22Rv1 (cell line): ENCODE data around the gene CHEK2.

Source experiments
- H3K27ac ChIP-seq: fragments of 450-650 bp; 2 replicates; pipeline ENCODE4 v1.5.1; 2017
- CTCF ChIP-seq: fragments of 450-650 bp; IDR thresholded peaks from 2 replicates; pipeline ENCODE4 v1.5.1; 2017; ENCODE audit warnings: mild to moderate bottlenecking
- ZFX ChIP-seq: fragments of 450-650 bp; IDR thresholded peaks from 2 replicates; pipeline ENCODE4 v1.6.1; 2017; ENCODE audit warnings: antibody characterized with exemption, borderline replicate concordance

CHEK2 gene

DNA sequence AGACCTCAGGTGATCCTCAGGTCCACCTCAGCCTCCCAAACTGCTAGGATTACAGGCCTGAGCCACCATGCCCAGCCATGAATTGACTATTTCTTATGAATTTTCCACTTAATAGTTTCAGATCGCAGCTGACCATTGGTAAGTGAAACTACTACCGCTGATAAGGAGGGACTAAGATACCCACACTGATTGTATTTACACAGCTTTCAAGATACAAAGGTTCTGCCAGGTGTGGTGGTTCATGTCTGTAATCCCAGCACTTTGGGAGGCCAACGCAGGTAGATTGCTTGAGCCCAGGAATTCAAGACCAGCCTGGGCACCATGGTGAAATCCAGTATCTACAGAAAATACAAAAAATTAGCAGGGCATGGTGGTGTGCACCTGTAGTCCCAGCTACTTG lies 3.9 kb downstream of the CHEK2 start:
- H3K27ac ChIP-seq = no peak overlapping the region
- TF ChIP-seq ZFX = no peak
- no peak for TF ChIP-seq CTCF

- no peak overlapping the region for H3K27ac ChIP-seq
- TF ChIP-seq CTCF = no peak
- TF ChIP-seq ZFX = no peak
Measured at GRCh38 chr22:28736301-28737155, 5.1 kb downstream of the CHEK2 start.

GRCh38 chr22:28734393-28734792 lies 7.2 kb downstream of the CHEK2 start:
- H3K27ac ChIP-seq = no peak overlapping the region
- TF ChIP-seq ZFX (no peak), CTCF (no peak)

- TF ChIP-seq ZFX = no peak
- TF ChIP-seq CTCF = no peak
- no peak overlapping the region for H3K27ac ChIP-seq
Measured at GRCh38 chr22:28730179-28730578, 11.4 kb downstream of the CHEK2 start.

DNA sequence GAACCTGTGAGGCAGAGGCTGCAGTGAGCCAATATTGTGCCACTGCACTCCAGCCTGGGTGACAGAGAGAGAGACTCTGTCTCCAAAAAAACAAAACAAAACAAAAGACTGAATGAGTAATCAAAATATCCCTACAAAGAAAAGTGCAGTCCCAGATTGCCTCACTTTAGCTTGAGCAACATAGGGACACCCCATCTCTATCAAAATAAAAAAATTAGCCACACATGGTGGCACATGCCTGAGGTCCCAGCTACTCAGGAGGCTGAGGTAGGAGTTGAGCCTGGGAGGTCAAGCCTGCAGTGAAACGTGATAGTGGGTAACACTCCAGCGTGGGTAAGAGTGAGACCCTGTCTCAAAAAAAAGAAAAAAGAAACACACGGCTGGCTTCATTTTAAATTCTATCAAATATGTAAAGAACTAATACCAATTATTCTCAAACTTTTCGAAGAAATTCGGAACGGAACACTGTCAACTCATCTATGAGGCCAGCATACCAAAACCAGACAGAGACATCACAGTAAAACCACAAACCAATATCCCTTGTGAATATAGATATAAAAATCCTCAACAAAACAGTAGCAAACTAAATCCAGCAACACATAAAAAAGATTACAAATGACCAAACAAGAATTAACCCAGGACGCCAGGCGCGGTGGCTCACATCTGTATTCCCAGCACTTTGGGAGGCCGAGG lies 12.9 kb downstream of the CHEK2 start:
- no peak for TF ChIP-seq ZFX
- TF ChIP-seq CTCF = no peak
- H3K27ac ChIP-seq = no peak overlapping the region

GRCh38 chr22:28728002-28728401 lies 13.6 kb downstream of the CHEK2 start:
- no peak overlapping the region for H3K27ac ChIP-seq
- no peak for TF ChIP-seq ZFX
- TF ChIP-seq CTCF = no peak

- no peak overlapping the region for H3K27ac ChIP-seq
Measured at GRCh38 chr22:28718044-28718443, 23.6 kb downstream of the CHEK2 start.

More at GRCh38 chr22:28718044-28718443, 23.6 kb downstream of the CHEK2 start:
- TF ChIP-seq ZFX (no peak), CTCF (no peak)
